HG03571 (cell line): Measurements from ENCODE around the gene SPAG9.

ENCODE experiments used
- ATAC-seq: cut with Tn5 transposase; IDR thresholded peaks from one replicate; pipeline ENCODE4 v1.9.1; 2021; ENCODE audit not compliant: unreplicated experiment

SPAG9 gene

DNA sequence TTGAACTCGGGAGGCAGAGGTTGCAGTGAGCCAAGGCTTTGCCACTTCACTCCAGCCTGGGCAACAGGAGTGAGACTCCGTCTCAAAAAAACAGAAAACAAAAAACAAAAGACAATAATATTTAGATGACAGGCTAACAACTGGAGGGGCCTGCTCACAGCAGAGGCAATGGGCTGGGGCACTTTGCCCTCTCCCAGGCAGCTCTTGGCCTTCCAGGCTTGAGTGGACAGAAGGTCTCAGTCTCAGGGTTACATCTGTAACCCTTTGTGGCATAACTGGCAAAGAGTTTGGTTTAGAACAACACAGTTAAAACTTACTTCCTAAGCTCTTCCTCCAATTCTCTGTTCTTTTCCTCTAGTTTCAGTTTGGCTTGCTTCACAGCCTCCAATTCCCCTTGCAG, 114.9 kb downstream of the SPAG9 start:
- no peak for ATAC-seq

DNA sequence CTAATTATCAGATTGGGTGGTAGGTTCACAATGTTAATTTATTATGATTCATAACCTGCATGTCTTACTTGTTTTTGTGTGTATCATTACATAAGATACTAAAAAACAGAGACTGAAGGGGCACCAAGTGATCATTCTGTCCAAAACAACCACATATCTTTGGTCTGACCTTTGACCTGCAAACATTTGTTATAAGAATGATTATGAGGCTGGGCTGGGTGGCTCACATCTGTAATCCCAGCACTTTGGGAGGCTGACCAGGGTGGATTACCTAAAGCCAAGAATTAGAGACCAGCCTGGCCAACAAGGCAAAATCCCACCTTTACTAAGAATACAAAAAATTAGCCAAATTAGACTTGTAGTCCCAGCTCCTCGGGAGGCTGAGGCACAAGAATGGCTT, 116.4 kb downstream of the SPAG9 start:
- ATAC-seq = no peak

- no peak for ATAC-seq
Observed at GRCh38 chr17:51000835-51001638, 119.6 kb downstream of the SPAG9 start.

GRCh38 chr17:50995668-50996067, 125.0 kb downstream of the SPAG9 start:
- no peak for ATAC-seq

- no peak for ATAC-seq
Observed at GRCh38 chr17:50993544-50993943, 127.1 kb downstream of the SPAG9 start.

- no peak for ATAC-seq
Observed at GRCh38 chr17:50989149-50989548, 131.5 kb downstream of the SPAG9 start.

- ATAC-seq = no peak
Observed at GRCh38 chr17:50988427-50988826, 132.2 kb downstream of the SPAG9 start.

DNA sequence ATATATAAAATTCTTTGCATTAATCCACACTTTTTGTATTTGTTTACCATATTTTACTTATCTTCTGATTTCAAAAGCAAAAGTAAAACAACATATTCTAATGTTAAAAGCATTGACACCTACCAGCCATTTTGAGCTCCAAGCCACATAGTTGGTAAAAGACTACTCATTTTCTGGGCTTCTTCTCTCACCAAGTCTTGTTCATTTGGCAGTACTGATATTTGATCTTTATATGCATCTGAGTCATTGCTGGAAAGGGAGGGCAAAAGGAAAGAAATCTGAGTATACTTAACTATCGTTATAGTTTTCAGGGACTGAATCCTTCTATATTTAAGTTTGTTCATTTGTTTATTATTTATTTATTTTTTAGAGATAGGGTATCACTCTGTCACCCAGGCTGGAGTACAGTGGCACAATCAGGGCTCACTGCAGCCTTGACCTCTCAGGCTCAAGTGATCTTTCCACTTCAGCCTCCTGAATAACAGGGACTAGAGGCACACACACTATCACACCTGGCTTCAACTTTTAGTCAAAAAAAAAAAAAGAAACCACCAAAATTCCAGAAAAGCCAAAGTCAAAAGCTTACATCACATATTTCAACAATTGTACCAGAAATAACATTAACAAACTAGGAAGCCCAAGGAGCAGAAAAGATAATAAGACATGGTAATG, 133.5 kb downstream of the SPAG9 start:
- ATAC-seq = no peak

DNA sequence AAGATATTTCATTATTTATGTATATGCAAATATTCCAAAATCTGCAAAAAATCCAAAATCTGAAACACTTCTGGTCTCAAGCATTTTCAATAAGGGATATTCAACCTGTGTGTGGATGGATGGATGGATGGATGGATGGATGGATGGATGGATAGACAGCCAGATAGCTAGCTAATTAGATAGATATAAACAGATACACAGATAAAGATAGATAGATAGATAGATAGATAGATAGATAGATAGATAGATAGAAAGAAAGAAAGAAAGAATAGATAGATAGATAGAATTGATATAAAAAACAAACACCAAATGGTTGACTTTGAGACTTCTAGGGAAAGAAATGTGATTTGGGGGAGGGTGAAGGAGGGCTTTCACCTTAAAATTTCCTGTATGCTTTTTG, 139.4 kb downstream of the SPAG9 start:
- ATAC-seq = no peak

DNA sequence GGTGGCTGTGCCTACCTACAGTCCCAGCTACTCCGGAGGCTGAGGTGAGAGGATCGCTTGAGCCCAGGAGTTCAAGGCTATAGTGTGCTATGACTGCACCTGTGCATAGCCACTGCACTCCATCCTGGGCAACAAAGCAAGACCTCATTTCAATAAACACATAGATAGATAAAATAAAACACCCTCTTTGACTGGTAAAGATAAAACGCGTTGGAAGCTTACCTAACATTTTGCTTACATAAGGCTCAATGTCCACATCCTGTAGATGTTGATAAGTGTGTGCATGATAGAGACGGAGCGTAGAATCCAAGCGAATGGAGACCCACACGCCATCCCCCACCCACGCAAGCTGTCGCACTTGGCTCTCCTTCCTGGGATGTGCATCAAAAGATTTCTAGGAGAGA, 141.1 kb downstream of the SPAG9 start:
- ATAC-seq = no peak

DNA sequence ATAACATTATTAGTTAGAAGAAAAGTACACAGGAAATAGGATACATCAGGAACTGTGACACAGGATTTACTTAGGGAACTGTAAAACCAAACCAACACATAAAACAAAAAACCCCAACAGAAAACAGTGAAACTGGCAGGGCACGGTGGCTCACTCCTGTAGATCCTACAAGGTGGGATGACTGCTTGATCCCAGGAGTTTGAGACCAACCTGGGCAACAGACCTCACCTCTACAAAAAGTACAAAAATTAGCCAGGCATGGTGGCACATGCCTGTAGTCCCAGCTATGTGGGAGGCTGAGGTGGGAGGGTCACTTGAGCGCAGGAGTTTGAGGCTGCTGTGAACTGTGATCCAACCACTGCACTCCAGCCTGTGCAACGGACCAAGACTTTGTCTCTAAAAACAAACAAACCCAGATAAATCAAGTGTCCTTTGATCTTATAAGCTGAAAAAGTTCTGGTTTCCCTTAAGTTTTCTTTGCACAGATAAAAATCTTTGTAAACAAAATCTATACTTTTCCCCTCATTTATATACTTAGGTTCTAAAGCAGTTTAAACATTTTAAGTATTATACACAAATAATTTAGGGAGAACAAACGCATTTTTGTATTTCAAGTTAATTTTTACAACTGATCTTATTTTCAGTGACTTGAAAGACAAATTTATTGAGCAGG, 143.0 kb downstream of the SPAG9 start:
- ATAC-seq = no peak

DNA sequence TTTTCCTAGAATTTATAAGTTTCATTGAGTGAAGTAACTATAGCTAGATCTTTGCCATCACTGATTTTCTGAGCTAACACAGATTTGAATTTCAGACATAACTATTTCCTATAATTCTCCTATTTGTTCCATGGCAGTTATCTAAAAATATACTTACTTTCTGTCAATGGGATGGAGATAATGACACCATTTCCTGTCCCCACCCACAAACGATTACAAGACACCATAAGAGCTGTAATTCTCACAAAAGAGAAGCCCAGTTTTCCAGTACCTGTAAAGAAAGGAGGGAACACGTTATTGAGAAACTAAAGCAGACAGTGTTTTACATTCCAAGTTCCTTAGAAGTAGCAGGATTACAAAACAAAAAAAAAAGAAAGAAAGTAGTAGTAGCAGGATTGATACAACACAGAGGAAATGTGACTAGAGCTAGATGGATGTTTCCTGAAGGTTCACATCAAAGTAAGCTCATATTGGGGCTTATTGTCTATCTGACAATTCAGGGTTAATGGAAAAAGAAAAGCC, 143.7 kb downstream of the SPAG9 start:
- ATAC-seq = no peak

DNA sequence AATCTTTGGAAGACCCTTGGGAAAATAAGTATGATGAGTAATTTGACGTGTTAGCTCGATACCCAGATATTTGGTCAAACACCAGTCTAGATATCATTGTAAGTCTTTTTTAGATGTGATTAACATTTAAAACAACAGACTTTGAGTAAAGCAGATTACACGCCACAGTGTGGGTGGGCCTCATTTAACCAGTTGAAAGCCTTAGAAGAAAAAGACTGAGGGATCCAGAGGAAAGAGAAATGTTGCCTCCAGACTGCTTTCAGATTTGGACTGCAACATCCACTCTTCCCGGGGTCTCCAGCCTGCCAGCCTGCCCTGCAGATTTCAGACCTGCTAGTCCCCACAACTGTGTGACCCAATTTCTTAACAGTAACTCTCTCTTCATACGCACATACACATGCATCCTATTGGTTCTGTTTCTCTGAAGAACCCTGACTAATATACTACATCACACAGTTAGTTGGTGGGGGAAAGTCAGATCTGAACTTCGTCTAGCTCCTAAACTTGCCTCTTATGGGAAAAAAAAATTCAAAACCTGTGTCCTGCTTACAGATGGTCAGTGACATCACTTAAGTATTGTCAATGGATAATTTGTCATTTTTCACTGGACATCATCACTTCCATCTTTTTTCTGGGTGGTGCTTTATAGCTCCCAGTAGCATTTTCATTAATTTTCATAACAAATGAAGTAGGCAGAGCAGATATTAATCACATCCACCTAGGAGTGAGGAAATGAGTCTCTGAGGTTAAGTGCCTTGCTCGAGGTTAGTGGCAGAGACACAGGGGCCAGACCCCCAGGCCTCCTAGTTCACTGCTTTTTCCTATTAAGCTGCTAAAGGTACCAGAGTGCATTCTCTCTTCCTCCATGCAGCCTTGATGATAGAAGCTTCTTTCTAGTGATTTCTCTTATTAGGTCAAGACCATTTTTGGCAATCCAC, 146.8 kb downstream of the SPAG9 start:
- ATAC-seq = no peak

- ATAC-seq = no peak
Observed at GRCh38 chr17:50972577-50972976, 148.1 kb downstream of the SPAG9 start.

DNA sequence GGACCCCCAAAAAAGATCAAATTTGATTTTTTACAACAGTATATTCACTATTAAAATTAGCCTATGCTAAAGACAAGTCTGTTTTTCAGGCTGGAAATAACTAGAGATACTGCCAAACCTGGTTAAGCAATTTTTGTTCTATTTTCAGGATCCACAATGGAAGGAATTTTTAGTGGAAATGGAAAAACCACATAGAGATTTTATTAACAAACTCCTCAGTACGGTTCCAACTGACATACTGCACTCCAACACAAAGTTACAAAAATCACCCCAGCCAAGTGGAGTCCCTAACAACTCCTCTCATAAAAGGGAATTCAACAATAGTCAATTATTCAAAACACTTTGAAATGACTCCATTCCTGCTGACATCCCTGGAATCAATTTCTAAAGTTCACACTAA, 152.9 kb downstream of the SPAG9 start:
- no peak for ATAC-seq

DNA sequence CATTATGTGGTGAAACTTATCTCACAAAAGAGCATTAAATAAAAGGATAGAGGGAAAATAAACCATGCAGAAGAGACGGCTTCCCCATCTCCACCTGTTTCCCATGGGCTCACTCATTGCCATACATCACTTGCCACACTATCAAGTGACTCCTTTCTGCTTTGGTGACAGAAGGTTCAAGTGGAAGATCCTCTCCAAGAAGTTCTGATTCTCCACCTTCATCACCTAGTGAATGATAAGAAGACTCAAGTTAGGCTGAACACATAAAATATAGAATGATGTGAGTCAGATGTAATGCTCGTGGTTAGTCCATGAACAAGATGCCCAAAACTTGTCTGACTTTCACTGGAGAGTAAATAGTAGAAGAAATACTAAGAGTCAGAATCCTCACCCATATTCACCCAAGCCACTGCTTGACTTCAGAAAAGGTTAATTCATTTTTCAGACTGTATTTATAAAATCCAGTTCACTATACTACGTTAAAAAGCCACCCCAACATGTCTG, 154.5 kb downstream of the SPAG9 start:
- ATAC-seq = no peak

DNA sequence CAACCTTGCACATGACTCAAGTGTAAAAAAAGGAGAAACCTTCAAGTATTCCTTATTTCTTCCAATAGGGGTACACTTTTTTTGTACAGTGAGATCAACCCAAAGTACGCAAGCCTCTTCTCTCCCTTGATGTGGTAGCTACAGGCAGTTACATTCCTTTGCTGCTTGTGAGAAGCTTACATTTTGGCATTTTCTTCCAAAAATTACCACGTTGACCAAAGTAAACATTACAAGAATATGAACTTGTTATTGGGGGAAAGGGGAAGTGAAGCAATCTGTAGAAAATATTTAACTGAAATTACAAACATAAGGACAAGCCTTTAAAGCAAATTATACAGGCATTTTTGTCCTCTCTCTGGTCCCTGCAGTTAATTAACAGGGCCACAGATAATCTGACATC, 157.5 kb downstream of the SPAG9 start:
- ATAC-seq = no peak

GRCh38 chr17:50961282-50962220, 159.1 kb downstream of the SPAG9 start:
- no peak for ATAC-seq

DNA sequence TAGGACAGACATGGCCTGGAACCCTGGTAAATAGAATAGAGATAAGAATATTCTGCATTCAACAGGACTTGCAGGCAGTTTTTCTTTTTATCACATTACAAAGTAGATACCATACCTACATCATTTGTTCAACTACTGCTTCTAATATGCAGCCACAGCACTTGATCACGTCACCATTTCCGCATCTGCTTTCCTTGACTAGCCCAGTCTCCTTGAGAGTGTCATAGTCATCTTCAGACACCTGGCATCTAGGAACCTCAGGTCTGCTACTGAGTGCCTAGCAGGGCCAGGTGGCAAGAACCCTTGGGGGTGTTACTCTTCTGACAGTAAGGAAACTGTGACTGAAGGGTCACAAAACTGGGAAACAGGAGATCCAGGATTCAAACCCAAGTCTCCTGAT, 161.3 kb downstream of the SPAG9 start:
- ATAC-seq = no peak
